Esophagus muscularis mucosa (tissue), 4 donors: ENCODE measurements around the gene CAMK2N2.

Source experiments
- EP300 ChIP-seq: sonication (generic); formaldehyde crosslinking; IDR thresholded peaks from one replicate; pipeline ENCODE4 v1.6.1; 2017; ENCODE audit warnings: antibody characterized with exemption
- POLR2A ChIP-seq: fragments of 450-650 bp; IDR thresholded peaks from one replicate; pipeline ENCODE4 v1.6.1; 2017; ENCODE audit warnings: antibody characterized with exemption, moderate library complexity, mild to moderate bottlenecking, low read depth
- POLR2AphosphoS5 ChIP-seq, 2 donors: sonication (generic); formaldehyde crosslinking; IDR thresholded peaks; one replicate each; pipeline ENCODE4 v1.6.1; 2017; ENCODE audit warnings: antibody characterized with exemption in 2 of 2
- TF ChIP-seq, protein P1 (sequence below), 3 experiments: fragments of 200-600 bp in 2 of 3; fragments of 450-650 bp in 1 of 3; sonication (generic) in 2 of 3; IDR thresholded peaks; one replicate each; pipeline ENCODE4 v1.5.1; 2017 to 2019; ENCODE audit warnings: antibody characterized with exemption in 3 of 3, mild to moderate bottlenecking in 2 of 3, moderate library complexity in 1 of 3

DNA sequence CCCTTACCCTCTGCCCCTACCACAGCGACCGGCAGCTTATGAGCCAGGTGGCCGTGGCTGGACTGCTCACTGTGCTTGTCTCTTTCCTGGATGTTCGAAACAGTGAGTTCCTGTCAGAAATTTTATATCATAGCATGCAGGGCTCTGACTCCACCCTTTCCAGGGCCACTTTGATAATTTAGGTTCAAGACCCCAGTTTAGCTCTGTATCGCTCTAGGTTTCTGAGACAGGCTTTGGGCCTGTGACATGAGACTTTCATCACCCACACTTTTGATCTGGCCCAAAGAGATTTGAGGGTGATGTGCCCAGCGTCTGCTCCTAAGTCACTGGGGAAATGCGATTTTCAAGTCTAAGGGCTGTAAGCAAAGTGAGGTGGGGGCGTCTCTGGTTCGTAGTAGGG is 46.6 kb upstream of the CAMK2N2 start:
- TF ChIP-seq, protein P1, sequence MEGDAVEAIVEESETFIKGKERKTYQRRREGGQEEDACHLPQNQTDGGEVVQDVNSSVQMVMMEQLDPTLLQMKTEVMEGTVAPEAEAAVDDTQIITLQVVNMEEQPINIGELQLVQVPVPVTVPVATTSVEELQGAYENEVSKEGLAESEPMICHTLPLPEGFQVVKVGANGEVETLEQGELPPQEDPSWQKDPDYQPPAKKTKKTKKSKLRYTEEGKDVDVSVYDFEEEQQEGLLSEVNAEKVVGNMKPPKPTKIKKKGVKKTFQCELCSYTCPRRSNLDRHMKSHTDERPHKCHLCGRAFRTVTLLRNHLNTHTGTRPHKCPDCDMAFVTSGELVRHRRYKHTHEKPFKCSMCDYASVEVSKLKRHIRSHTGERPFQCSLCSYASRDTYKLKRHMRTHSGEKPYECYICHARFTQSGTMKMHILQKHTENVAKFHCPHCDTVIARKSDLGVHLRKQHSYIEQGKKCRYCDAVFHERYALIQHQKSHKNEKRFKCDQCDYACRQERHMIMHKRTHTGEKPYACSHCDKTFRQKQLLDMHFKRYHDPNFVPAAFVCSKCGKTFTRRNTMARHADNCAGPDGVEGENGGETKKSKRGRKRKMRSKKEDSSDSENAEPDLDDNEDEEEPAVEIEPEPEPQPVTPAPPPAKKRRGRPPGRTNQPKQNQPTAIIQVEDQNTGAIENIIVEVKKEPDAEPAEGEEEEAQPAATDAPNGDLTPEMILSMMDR (IDR thresholded peaks at IDR 0.05) = no peak
- TF ChIP-seq EP300 (no peak), POLR2A (no peak), POLR2AphosphoS5 (IDR thresholded peaks at IDR 0.05) (no peak)
